Endodermal cell (in vitro differentiated cells): ENCODE data around the gene DENND1C. TPM values are rescaled to one million over a fixed set of nuclear protein-coding genes. Genes with fewer than 3 reads are reported as not detected.

Source experiments
- DNase-seq: peaks from one replicate; pipeline ENCODE4 v3.0.0-alpha.2; 2017
- H3K27ac ChIP-seq: 2 replicates; pipeline ENCODE4 v1.5.1; 2013; ENCODE audit warnings: mild to moderate bottlenecking, low read depth, low read length, moderate library complexity
- H3K27me3 ChIP-seq: 2 replicates; pipeline ENCODE4 v1.6.1; 2013; ENCODE audit warnings: mild to moderate bottlenecking, low read length, moderate library complexity; ENCODE audit not compliant: insufficient read depth, control insufficient read depth, poor library complexity, severe bottlenecking
- H3K36me3 ChIP-seq: 2 replicates; pipeline ENCODE4 v1.7.0; 2013; ENCODE audit warnings: mild to moderate bottlenecking, low read length, moderate library complexity; ENCODE audit not compliant: control insufficient read depth, insufficient read depth
- H3K4me1 ChIP-seq: one replicate; pipeline ENCODE4 v1.7.0; 2013; ENCODE audit warnings: low read length; ENCODE audit not compliant: control insufficient read depth, insufficient read depth
- H3K4me3 ChIP-seq: 2 replicates; pipeline ENCODE4 v1.5.1; 2013; ENCODE audit warnings: mild to moderate bottlenecking, low read length, moderate library complexity
- H3K9ac ChIP-seq: 2 replicates; pipeline ENCODE4 v1.6.1; 2013; ENCODE audit warnings: mild to moderate bottlenecking, low read length, moderate library complexity; ENCODE audit not compliant: poor library complexity, severe bottlenecking; ENCODE audit errors: extremely low read depth
- H3K9me3 ChIP-seq: 2 replicates; pipeline ENCODE4 v1.6.1; 2013; ENCODE audit warnings: mild to moderate bottlenecking, low read length, moderate library complexity; ENCODE audit not compliant: control insufficient read depth
- H3K27ac Mint-ChIP-seq: 2 replicates; pipeline ENCODE4 v1.8.0; 2020; ENCODE audit warnings: mixed read lengths
- H3K27me3 Mint-ChIP-seq: 2 replicates; pipeline ENCODE4 v1.8.0; 2021; ENCODE audit warnings: mild to moderate bottlenecking, mixed read lengths; ENCODE audit not compliant: insufficient read depth
- H3K36me3 Mint-ChIP-seq: 2 replicates; pipeline ENCODE4 v1.8.0; 2020; ENCODE audit warnings: low read depth, mixed read lengths
- H3K4me1 Mint-ChIP-seq: 2 replicates; pipeline ENCODE4 v1.8.0; 2020; ENCODE audit warnings: mixed read lengths
- H3K4me3 Mint-ChIP-seq: 2 replicates; pipeline ENCODE4 v1.8.0; 2020; ENCODE audit warnings: mild to moderate bottlenecking, moderate library complexity, mixed read lengths
- H3K9me3 Mint-ChIP-seq: 2 replicates; pipeline ENCODE4 v1.8.0; 2020; ENCODE audit warnings: mild to moderate bottlenecking, mixed read lengths
- WGBS, 2 experiments: methylation state at CpG; one replicate each; pipeline versions ENCODE4 v1.1.5 to v1.1.7; 2013; ENCODE audit warnings: missing lambda C conversion rate in 2 of 2, mixed read lengths in 1 of 2; ENCODE audit not compliant: insufficient coverage in 1 of 2, insufficient read length in 1 of 2; 5-methylcytosine and 5-hydroxymethylcytosine counted together
- total RNA-seq, 2 donors: library from RNA; stranded (reverse); fragmentation: NEBNext Ultra II Directional in 1 of 2; extraction: Animal tissue kit (Norgen Biotek cat#: 25700) in 1 of 2; gene quantifications; 2 replicates in 1 of 2; 3 replicates in 1 of 2; pipeline ENCODE4 v1.2.1, GENCODE V29; 2021
- TF ChIP-seq, protein P1 (sequence below): fragments of 200-600 bp; sonication (generic); conservative IDR thresholded peaks from 2 replicates; pipeline ENCODE4 v1.5.0; 2021; ENCODE audit warnings: antibody characterized with exemption, mild to moderate bottlenecking

Gene DENND1C
- total RNA-seq, 2 donors from 2014 or later, result 1.7 to 2.1 TPM

DNA sequence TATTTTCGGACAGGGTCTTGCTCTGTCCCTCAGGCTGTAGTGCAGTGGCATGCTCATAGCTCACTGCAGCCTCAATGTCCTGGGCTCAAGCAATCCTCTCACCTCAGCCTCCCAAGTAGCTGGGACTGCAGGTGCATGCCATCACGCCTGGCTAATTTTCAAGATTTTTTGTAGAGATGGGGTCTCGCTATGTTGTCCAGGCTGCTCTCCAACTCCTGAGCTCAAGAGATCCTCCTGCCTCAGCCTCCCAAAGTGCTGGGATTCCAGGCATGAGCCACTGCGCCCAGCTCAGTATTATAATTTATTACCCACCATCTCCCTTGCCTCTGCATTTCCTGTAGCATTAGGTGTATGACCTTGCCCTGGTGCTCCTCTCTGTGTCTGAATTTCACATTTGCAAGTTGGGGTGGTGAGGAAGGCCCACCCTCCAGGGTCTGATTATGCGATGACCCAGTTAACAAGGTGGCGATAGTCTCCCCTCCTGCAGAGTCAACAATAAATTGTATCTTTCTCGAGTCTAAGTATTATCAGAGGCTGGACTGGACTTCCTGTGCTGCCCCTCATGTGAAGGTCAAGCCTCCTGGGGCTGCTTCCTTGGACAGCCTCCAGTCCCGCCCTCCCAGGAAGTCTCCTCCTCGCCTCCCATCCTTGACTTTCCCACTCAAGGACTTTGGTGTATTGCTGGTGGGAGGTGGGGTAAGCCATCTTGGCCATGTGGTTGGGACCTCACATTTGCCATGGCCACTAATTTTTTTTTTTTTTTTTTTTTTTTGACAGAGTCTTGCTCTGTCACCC, 22.0 kb upstream of the DENND1C start:
- TF ChIP-seq, protein P1, sequence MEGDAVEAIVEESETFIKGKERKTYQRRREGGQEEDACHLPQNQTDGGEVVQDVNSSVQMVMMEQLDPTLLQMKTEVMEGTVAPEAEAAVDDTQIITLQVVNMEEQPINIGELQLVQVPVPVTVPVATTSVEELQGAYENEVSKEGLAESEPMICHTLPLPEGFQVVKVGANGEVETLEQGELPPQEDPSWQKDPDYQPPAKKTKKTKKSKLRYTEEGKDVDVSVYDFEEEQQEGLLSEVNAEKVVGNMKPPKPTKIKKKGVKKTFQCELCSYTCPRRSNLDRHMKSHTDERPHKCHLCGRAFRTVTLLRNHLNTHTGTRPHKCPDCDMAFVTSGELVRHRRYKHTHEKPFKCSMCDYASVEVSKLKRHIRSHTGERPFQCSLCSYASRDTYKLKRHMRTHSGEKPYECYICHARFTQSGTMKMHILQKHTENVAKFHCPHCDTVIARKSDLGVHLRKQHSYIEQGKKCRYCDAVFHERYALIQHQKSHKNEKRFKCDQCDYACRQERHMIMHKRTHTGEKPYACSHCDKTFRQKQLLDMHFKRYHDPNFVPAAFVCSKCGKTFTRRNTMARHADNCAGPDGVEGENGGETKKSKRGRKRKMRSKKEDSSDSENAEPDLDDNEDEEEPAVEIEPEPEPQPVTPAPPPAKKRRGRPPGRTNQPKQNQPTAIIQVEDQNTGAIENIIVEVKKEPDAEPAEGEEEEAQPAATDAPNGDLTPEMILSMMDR, result no peak
- WGBS, 2 experiments, result 93 to 94% methylated on average over 4 to 8 of the region's 9 CpGs
- no peak overlapping the region for H3K4me3 Mint-ChIP-seq

GRCh38 chr19:6501740-6502648, 20.4 kb upstream of the DENND1C start, which contains the start of gene TUBB4A:
TSS of gene TUBB4A (minus strand) at chr19:6502309. CDS start at chr19:6502212, 97 bp downstream.
- H3K27me3 Mint-ChIP-seq, result peaks cover 45% of the 10 kb centered on the region
- peaks cover 3% of the 10 kb centered on the region for H3K4me1 Mint-ChIP-seq
- peaks cover 38% of the 10 kb centered on the region for H3K27me3 ChIP-seq
- DNase-seq, result peak; percentile 70
- H3K36me3 Mint-ChIP-seq, result no peaks in the 10 kb centered on the region
- H3K36me3 ChIP-seq, result no peaks in the 10 kb centered on the region
- H3K9ac ChIP-seq, result peak within 1 kb of the TSS; percentile 6
- peak within 1 kb of the TSS; percentile 65 for H3K4me3 Mint-ChIP-seq
- H3K9me3 Mint-ChIP-seq, result no peaks in the 10 kb centered on the region
- 2 to 5% methylated on average over 10 to 68 of the region's 71 CpGs for WGBS, 2 experiments
- H3K9me3 ChIP-seq, result no peaks in the 10 kb centered on the region
- H3K4me1 ChIP-seq, result no peaks in the 10 kb centered on the region
- no peak within 1 kb of the TSS for H3K4me3 ChIP-seq
- no peak within 1 kb of the TSS for H3K27ac Mint-ChIP-seq
- H3K27ac ChIP-seq, result no peak within 1 kb of the TSS
- TF ChIP-seq, protein P1, result peak; percentile 43

More for the DNA sequence above, 22.0 kb upstream of the DENND1C start:
- Mint-ChIP-seq H3K36me3 (no peaks in the 10 kb centered on the region), H3K4me1 (peaks cover 3% of the 10 kb centered on the region), H3K27me3 (peaks cover 45% of the 10 kb centered on the region), H3K27ac (no peak overlapping the region), H3K9me3 (no peaks in the 10 kb centered on the region)
- Histone ChIP-seq H3K27ac (no peak overlapping the region), H3K4me3 (no peak overlapping the region), H3K4me1 (no peaks in the 10 kb centered on the region), H3K27me3 (peaks cover 38% of the 10 kb centered on the region), H3K36me3 (no peaks in the 10 kb centered on the region), H3K9ac (no peak overlapping the region), H3K9me3 (no peaks in the 10 kb centered on the region)
- DNase-seq, result no peak

DNA sequence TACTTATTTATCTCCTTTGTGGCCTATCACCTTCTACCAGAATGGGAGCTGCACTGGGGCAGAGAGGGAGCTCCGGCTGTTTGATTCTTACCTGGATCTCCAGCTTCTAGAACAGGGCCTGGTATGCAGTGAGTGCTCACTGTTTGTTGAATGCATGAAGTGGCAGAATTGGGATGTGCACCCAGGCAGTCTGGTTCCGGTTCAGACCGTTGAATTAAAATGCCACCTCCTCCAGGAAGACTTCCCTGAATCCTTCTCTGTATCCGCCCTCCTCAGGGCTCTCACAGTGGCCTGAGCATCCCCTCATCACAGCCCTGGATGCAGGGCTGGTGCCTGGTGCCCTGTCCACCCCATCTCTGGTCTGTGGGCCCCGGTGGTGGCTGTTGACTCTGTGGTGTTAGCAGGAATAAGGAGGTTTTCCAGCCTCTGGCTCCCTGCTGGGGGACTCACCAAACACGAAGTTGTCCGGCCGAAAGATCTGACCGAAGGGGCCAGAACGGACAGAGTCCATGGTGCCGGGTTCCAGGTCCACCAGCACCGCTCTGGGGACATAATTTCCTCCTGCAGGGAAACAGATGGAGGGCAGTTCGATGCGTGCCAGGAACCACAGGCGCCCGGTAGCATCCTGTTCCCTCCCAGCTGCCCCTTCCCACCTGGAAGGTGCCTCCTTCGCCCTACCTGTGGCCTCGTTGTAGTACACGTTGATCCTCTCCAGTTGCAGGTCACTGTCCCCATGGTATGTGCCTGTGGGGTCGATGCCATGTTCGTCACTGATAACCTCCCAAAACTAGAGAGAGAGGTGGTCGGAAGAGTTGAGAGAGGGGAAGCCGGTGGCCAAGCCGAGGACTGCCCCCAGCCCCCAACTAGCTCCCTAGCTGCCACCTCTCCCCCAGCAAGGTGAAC, 19.5 kb upstream of the DENND1C start:
- no peaks in the 10 kb centered on the region for H3K36me3 Mint-ChIP-seq
- H3K4me1 Mint-ChIP-seq, result peaks cover 3% of the 10 kb centered on the region
- Histone ChIP-seq H3K4me1 (no peaks in the 10 kb centered on the region), H3K27ac (no peak overlapping the region), H3K9ac (no peak overlapping the region), H3K36me3 (no peaks in the 10 kb centered on the region), H3K27me3 (peaks cover 38% of the 10 kb centered on the region), H3K9me3 (no peaks in the 10 kb centered on the region), H3K4me3 (no peak overlapping the region)
- WGBS, 2 experiments, result 81 to 94% methylated on average over 7 to 22 of the region's 24 CpGs
- TF ChIP-seq, protein P1, result no peak
- H3K27me3 Mint-ChIP-seq, result peaks cover 45% of the 10 kb centered on the region
- no peaks in the 10 kb centered on the region for H3K9me3 Mint-ChIP-seq
- peak; percentile 55 for DNase-seq
- H3K27ac Mint-ChIP-seq, result no peak overlapping the region
- peak overlapping the region; percentile 65 for H3K4me3 Mint-ChIP-seq
